ENCODE data around the gene PAX8.

GRCh38 chr2:113223813-113224212 lies 54.9 kb downstream of the PAX8 start:
- no peak for TF ChIP-seq POLR2AphosphoS5 (IDR thresholded peaks at IDR 0.05)
- no peak for TF ChIP-seq CTCF (IDR thresholded peaks at IDR 0.05)
- TF ChIP-seq POLR2A (IDR thresholded peaks at IDR 0.05) = no peak
